LNCaP clone FGC (cell line): Measurements from ENCODE around the gene AQP12A.
"Not testable (repeated sequence)": the region's sequence is repeated elsewhere in the genome, so short reads cannot be mapped to it uniquely, and the experiment has no call there.

Source experiments
- DNase-seq: peaks from one replicate; pipeline ENCODE4 v3.0.0-alpha.2; 2011; ENCODE audit warnings: low read depth
- H3K4me3 ChIP-seq: 2 replicates; pipeline ENCODE4 v1.5.1; 2011; ENCODE audit warnings: mild to moderate bottlenecking, low read depth, low read length, control low read depth
- CTCF ChIP-seq: IDR thresholded peaks from 2 replicates; pipeline ENCODE4 v1.5.1; 2012; ENCODE audit warnings: mild to moderate bottlenecking; ENCODE audit not compliant: control insufficient read depth, insufficient read depth; ENCODE audit errors: extremely low read depth

The AQP12A gene

GRCh38 chr2:240648155-240648649 lies 43.5 kb upstream of the AQP12A start:
- no peak overlapping the region for H3K4me3 ChIP-seq
- no peak for TF ChIP-seq CTCF
- no peak for DNase-seq

GRCh38 chr2:240648650-240649275 lies 42.9 kb upstream of the AQP12A start:
- DNase-seq = no peak
- TF ChIP-seq CTCF = no peak
- H3K4me3 ChIP-seq = no peak overlapping the region

GRCh38 chr2:240649331-240649730 lies 42.3 kb upstream of the AQP12A start:
- no peak for TF ChIP-seq CTCF
- DNase-seq = no peak

GRCh38 chr2:240650254-240650965 lies 41.3 kb upstream of the AQP12A start:
- H3K4me3 ChIP-seq = no peak overlapping the region
- no peak for DNase-seq
- no peak for TF ChIP-seq CTCF

More at GRCh38 chr2:240649331-240649730, 42.3 kb upstream of the AQP12A start:
- no peak overlapping the region for H3K4me3 ChIP-seq

GRCh38 chr2:240651185-240651584 lies 40.5 kb upstream of the AQP12A start:
- no peak for DNase-seq
- TF ChIP-seq CTCF = no peak
- H3K4me3 ChIP-seq = no peak overlapping the region

GRCh38 chr2:240655931-240656886 lies 35.5 kb upstream of the AQP12A start:
- TF ChIP-seq CTCF = no peak
- DNase-seq = no peak
- H3K4me3 ChIP-seq = no peak overlapping the region

- DNase-seq, H3K4me3 ChIP-seq: not testable (repeated sequence)
Measured at GRCh38 chr2:240659883-240660282, 31.8 kb upstream of the AQP12A start.
